SK-N-SH (cell line): ENCODE data around the gene TM9SF4. TPM values are rescaled to one million over a fixed set of nuclear protein-coding genes. Genes with fewer than 3 reads are reported as not detected.

Experiments used
- CTCF ChIA-PET: fragments of 300-600, 350-600 bp; formaldehyde crosslinking; extraction: SDS; loops from one replicate; lab custom pipeline; 2021; lab: Yijun Ruan, JAX
- POLR2A ChIA-PET: fragments of 350-600 bp; sonication (Branson Sonifier 250); formaldehyde crosslinking; extraction: SDS; loops from one replicate; lab custom pipeline; 2020; ENCODE audit warnings: antibody characterized with exemption, inconsistent platforms; lab: Yijun Ruan, JAX
- DNase-seq: peaks from one replicate; pipeline ENCODE4 v3.0.0; 2012
- H2AFZ ChIP-seq: fragments of 200-600 bp; sonication (generic); 2 replicates; pipeline ENCODE4 v1.8.1; 2016; ENCODE audit warnings: antibody characterized with exemption, mild to moderate bottlenecking, low read depth
- H3F3A ChIP-seq: fragments of 200-600 bp; sonication (generic); replicated peaks from 2 replicates; pipeline ENCODE3; 2016; ENCODE audit warnings: antibody characterized with exemption, mild to moderate bottlenecking; ENCODE audit not compliant: insufficient read depth
- H3K27ac ChIP-seq, 2 experiments: fragments of 200-500 bp in 1 of 2; fragments of 200-600 bp in 1 of 2; sonication (Bioruptor generic) in 1 of 2; sonication (generic), shearing (Covaris generic) in 1 of 2; 2 replicates each; pipeline versions ENCODE4 v1.5.1 to v1.6.1; 2014 to 2016; ENCODE audit warnings: low read depth in 2 of 2, inconsistent platforms in 1 of 2, low read length in 1 of 2, mild to moderate bottlenecking in 1 of 2, mixed read lengths in 1 of 2
- H3K27me3 ChIP-seq: fragments of 200-600 bp; sonication (generic), shearing (Covaris generic); 2 replicates; pipeline ENCODE4 v1.6.1; 2016; ENCODE audit warnings: mixed run types; ENCODE audit not compliant: insufficient read depth
- H3K36me3 ChIP-seq, 2 experiments: fragments of 200-500 bp in 1 of 2; fragments of 200-600 bp in 1 of 2; sonication (Bioruptor generic) in 1 of 2; sonication (generic) in 1 of 2; replicated peaks in 1 of 2; 2 replicates each; pipeline versions ENCODE3 to v1.5.1; 2014 to 2016; ENCODE audit warnings: low read length in 1 of 2, mild to moderate bottlenecking in 1 of 2; ENCODE audit not compliant: insufficient read depth in 2 of 2, control insufficient read depth in 1 of 2
- H3K4me1 ChIP-seq, 2 experiments: fragments of 200-500 bp in 1 of 2; fragments of 200-600 bp in 1 of 2; sonication (Bioruptor generic) in 1 of 2; sonication (generic), shearing (Covaris generic) in 1 of 2; 2 replicates each; pipeline versions ENCODE4 v1.5.1 to v1.6.1; 2014 to 2016; ENCODE audit warnings: low read depth in 1 of 2, low read length in 1 of 2, mixed run types in 1 of 2; ENCODE audit not compliant: insufficient read depth in 2 of 2, control insufficient read depth in 1 of 2
- H3K4me2 ChIP-seq: fragments of 200-600 bp; sonication (generic), shearing (Covaris generic); 2 replicates; pipeline ENCODE4 v1.6.1; 2017; ENCODE audit warnings: mixed run types
- H3K4me3 ChIP-seq, 2 experiments: fragments of 200-500 bp in 1 of 2; fragments of 200-600 bp in 1 of 2; sonication (Bioruptor generic) in 1 of 2; sonication (generic), shearing (Covaris generic) in 1 of 2; 2 replicates each; pipeline versions ENCODE4 v1.5.1 to v1.8.1; 2014 to 2016; ENCODE audit warnings: low read depth in 2 of 2, inconsistent platforms in 1 of 2, low read length in 1 of 2, mild to moderate bottlenecking in 1 of 2, mixed read lengths in 1 of 2, moderate library complexity in 1 of 2
- H3K79me2 ChIP-seq: fragments of 200-600 bp; sonication (generic); 2 replicates; pipeline ENCODE4 v1.8.1; 2017; ENCODE audit warnings: mild to moderate bottlenecking; ENCODE audit not compliant: insufficient read depth
- H3K9ac ChIP-seq: fragments of 200-600 bp; sonication (generic); 2 replicates; pipeline ENCODE4 v1.6.1; 2017; ENCODE audit warnings: mixed run types
- H3K9me2 ChIP-seq: fragments of 200-600 bp; sonication (generic); 2 replicates; pipeline ENCODE4 v1.6.1; 2017; ENCODE audit warnings: mixed run types
- H3K9me3 ChIP-seq: fragments of 200-600 bp; sonication (generic); 2 replicates; pipeline ENCODE4 v1.6.1; 2017; ENCODE audit warnings: mixed run types, mild to moderate bottlenecking, moderate library complexity
- H4K20me1 ChIP-seq: fragments of 200-600 bp; sonication (generic); 2 replicates; pipeline ENCODE4 v1.6.1; 2017; ENCODE audit warnings: mild to moderate bottlenecking, mixed run types; ENCODE audit not compliant: insufficient read depth
- ELF1 ChIP-seq: IDR thresholded peaks from 2 replicates; pipeline ENCODE4 v1.4.0; 2012
- FOXJ3 ChIP-seq: sonication (generic); formaldehyde crosslinking; IDR thresholded peaks from 2 replicates; pipeline ENCODE4 v1.5.1; 2020; ENCODE audit warnings: mild to moderate bottlenecking, missing genetic modification reagents
- FOXM1 ChIP-seq: IDR thresholded peaks from 2 replicates; pipeline ENCODE4 v1.4.0; 2012; ENCODE audit warnings: low read depth, mild to moderate bottlenecking
- GABPA ChIP-seq: IDR thresholded peaks from 2 replicates; pipeline ENCODE4 v1.4.0; 2012; ENCODE audit warnings: low read depth, mild to moderate bottlenecking
- MXI1 ChIP-seq: IDR thresholded peaks from 2 replicates; pipeline ENCODE4 v1.6.1; 2012; ENCODE audit warnings: mild to moderate bottlenecking, low read depth, low read length, improper control_type of control experiment
- NFIC ChIP-seq: IDR thresholded peaks from 2 replicates; pipeline ENCODE4 v1.4.0; 2012; ENCODE audit warnings: borderline replicate concordance
- PBX3 ChIP-seq: IDR thresholded peaks from 2 replicates; pipeline ENCODE4; 2012
- POLR2AphosphoS5 ChIP-seq: IDR thresholded peaks from 2 replicates; pipeline ENCODE4 v1.6.1; 2012; ENCODE audit warnings: low read depth, low read length
- RCOR1 ChIP-seq: fragments of 150-350 bp; IDR thresholded peaks from 2 replicates; pipeline ENCODE4 v1.6.1; 2017; ENCODE audit warnings: antibody characterized with exemption, low read length
- REST ChIP-seq: IDR thresholded peaks from 2 replicates; pipeline ENCODE4 v1.6.1; 2012; ENCODE audit warnings: mild to moderate bottlenecking, low read depth, low read length, moderate library complexity
- RFX5 ChIP-seq: IDR thresholded peaks from 2 replicates; pipeline ENCODE4 v1.6.1; 2012; ENCODE audit warnings: mild to moderate bottlenecking, improper control_type of control experiment, low read length
- TAF1 ChIP-seq: IDR thresholded peaks from 2 replicates; pipeline ENCODE4 v1.6.1; 2012; ENCODE audit warnings: low read depth, mild to moderate bottlenecking, low read length, moderate library complexity, borderline replicate concordance
- TEAD4 ChIP-seq: IDR thresholded peaks from 2 replicates; pipeline ENCODE4 v1.4.0; 2012; ENCODE audit warnings: mild to moderate bottlenecking, borderline replicate concordance; ENCODE audit not compliant: insufficient read depth
- YY1 ChIP-seq: IDR thresholded peaks from 2 replicates; pipeline ENCODE4 v1.4.0; 2012; ENCODE audit warnings: low read depth, mild to moderate bottlenecking
- ZBTB33 ChIP-seq: IDR thresholded peaks from 2 replicates; pipeline ENCODE4 v1.4.0; 2012; ENCODE audit warnings: low read depth, borderline replicate concordance
- WGBS: methylation state at CpG from one replicate; pipeline ENCODE4 v1.1.6; 2017; ENCODE audit warnings: low lambda C conversion rate; 5-methylcytosine and 5-hydroxymethylcytosine counted together
- polyA plus RNA-seq, 3 experiments: library from polyadenylated mRNA; depleted of rRNA; stranded (reverse); fragments of >200 nt; gene quantifications; 2 replicates each; pipeline ENCODE4 v1.2.3, GENCODE V29; 2012

The TM9SF4 gene
- polyA plus RNA-seq, 1 of the 3 experiments (the other 2 are of a cell fraction) = 61.0 TPM

GRCh38 chr20:32150291-32150848 is 40.9 kb downstream of the TM9SF4 start:
- no peaks in the 10 kb centered on the region for H3K79me2 ChIP-seq
- H3K36me3 ChIP-seq = peaks cover 36 to 55% of the 10 kb centered on the region in 2 experiments
- H2AFZ ChIP-seq = no peak overlapping the region
- H4K20me1 ChIP-seq = no peaks in the 10 kb centered on the region
- TF ChIP-seq MXI1 (no peak), TEAD4 (no peak), RFX5 (no peak), RCOR1 (no peak), FOXJ3 (no peak), FOXM1 (no peak), ZBTB33 (no peak), PBX3 (no peak), GABPA (no peak), ELF1 (no peak), TAF1 (no peak), NFIC (no peak), POLR2AphosphoS5 (no peak), REST (no peak), YY1 (no peak)
- no peak overlapping the region for H3K4me3 ChIP-seq
- H3K27me3 ChIP-seq = no peaks in the 10 kb centered on the region
- H3F3A ChIP-seq = peaks cover 4% of the 10 kb centered on the region
- WGBS = 93% methylated on average over 5 of the region's 10 CpGs
- no peaks in the 10 kb centered on the region for H3K9me3 ChIP-seq
- ChIA-PET CTCF (interaction anchor here (1.0 kb wide), 1 partner anchor 9 kb away, joined by 3 read pairs; no protein-coding TSS in a partner anchor), POLR2A (no interaction called here)
- no peak for DNase-seq
- no peak overlapping the region for H3K27ac ChIP-seq
- peaks cover 0 to 2% of the 10 kb centered on the region in 2 experiments; a peak in 2 of 4 replicates for H3K4me1 ChIP-seq
- no peak overlapping the region for H3K4me2 ChIP-seq
- no peak overlapping the region for H3K9ac ChIP-seq
- H3K9me2 ChIP-seq = no peaks in the 10 kb centered on the region
